ENCODE measurements around the gene OR8K1. TPM values are rescaled to one million over a fixed set of nuclear protein-coding genes. Genes with fewer than 3 reads are reported as not detected.

OR8K1 gene
- total RNA-seq (2022; extraction: Qiagen RNA extraction), result not detected in 5 replicates

DNA sequence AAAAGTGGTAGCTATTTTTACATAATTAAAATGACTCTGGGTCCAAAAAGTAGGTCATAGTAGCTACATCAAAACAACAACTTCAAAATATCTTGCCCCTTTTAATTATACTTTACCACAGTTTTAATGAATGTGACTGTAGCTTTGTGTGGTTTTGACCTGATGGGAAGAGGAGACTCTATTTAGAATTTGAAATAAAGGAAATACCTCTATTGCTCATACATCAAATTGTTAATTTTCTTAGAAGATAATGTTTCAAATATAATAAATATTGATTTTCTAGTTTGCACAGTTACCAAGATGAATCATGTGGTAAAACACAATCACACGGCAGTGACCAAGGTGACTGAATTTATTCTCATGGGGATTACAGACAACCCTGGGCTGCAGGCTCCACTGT lies at the start of gene OR8K1:
TSS of gene OR8K1 (plus strand) at position 301 of the 400 bp plus-strand sequence. CDS start at position 301, 0 bp downstream.

DNA sequence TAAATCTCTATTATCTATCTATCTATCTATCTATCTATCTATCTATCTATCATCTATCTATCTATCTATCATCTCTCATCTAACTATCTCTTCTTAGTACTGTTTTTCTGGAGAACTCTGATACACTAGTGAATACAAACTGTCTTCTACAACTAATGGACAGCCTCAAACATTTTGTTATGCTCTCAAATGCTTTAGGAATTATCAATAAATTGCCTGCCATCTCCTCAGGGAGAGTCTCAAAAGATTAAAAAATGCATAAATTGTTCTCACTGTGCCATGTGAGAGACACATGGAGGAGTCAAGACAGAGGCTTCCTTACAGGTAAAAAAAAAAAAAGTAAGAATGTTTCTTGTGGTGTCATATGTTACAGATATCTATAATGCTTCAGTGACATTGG lies 31.0 kb upstream of the OR8K1 start, which contains the start of gene OR8K3:
TSS of gene OR8K3 (plus strand) at position 301 of the 400 bp plus-strand sequence. CDS start 3,163 bp downstream, outside the sequence.

DNA sequence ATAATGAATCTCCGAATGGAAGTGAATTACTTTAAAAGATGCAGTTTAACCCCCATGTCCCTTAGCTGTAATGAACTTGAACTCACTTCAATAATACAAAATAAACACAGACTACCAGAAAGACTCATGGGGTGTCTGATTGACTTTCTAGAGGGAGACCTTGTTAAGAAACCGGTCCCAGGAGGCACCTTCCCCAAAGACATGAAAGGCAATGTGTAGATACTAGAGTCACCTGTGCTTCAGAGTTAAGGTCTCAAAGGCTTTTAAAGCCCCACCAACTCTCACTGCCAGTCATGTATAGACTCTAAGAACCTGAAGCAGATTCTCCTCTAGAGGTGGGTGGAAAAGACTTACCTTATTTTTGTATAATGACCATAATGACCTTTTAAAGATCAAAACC lies 8.2 kb downstream of the OR8K1 start, which contains the start of gene OR8J1:
TSS of gene OR8J1 (plus strand) at position 301 of the 400 bp plus-strand sequence. CDS start 5,956 bp downstream, outside the sequence.

DNA sequence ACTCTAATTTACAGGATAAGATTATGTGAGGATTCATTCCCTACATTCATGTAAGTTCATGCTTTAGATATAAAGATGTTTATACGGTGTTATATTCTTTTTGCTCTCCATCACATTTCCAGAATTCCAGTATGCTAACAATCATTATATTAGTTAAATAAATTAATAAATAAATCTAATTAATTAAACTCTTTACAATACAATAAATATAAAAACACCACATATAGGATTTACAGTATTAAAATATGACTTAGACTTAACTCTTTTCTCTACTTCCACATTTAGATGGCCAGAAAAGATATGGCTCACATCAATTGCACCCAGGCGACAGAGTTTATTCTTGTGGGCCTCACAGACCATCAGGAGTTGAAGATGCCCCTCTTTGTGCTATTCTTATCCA lies 29.5 kb downstream of the OR8K1 start, which contains the start of gene OR8U1:
TSS of gene OR8U1 (plus strand) at position 301 of the 400 bp plus-strand sequence. CDS start at position 301, 0 bp downstream.

Other genes starting within 250 kb of the OR8K1 start
- gene OR8H2, start 242.4 kb upstream of the OR8K1 start, total RNA-seq (2022; extraction: Qiagen RNA extraction), result not detected in 5 replicates
- gene OR8H3, start 223.7 kb upstream of the OR8K1 start, total RNA-seq (2022; extraction: Qiagen RNA extraction), result not detected in 5 replicates
- not detected in 5 replicates for gene OR8J3, start 205.8 kb upstream of the OR8K1 start, total RNA-seq (2022; extraction: Qiagen RNA extraction)
- not detected in 5 replicates for gene OR8K5, start 185.7 kb upstream of the OR8K1 start, total RNA-seq (2022; extraction: Qiagen RNA extraction)
- not detected in 5 replicates for gene OR5J2, start 169.4 kb upstream of the OR8K1 start, total RNA-seq (2022; extraction: Qiagen RNA extraction)
- gene OR5T2, start 111.8 kb upstream of the OR8K1 start, total RNA-seq (2022; extraction: Qiagen RNA extraction), result not detected in 5 replicates
- not detected in 5 replicates for gene OR5T3, start 93.8 kb upstream of the OR8K1 start, total RNA-seq (2022; extraction: Qiagen RNA extraction)
- not detected in 5 replicates for gene OR5T1, start 71.9 kb upstream of the OR8K1 start, total RNA-seq (2022; extraction: Qiagen RNA extraction)
- not detected in 5 replicates for gene OR8H1, start 53.8 kb upstream of the OR8K1 start, total RNA-seq (2022; extraction: Qiagen RNA extraction)
- gene OR8K3, start 30.9 kb upstream of the OR8K1 start, total RNA-seq (2022; extraction: Qiagen RNA extraction), result not detected in 5 replicates
- not detected in 5 replicates for gene OR8J1, start 8.3 kb downstream of the OR8K1 start, total RNA-seq (2022; extraction: Qiagen RNA extraction)
- gene OR8U1, start 29.6 kb downstream of the OR8K1 start, total RNA-seq (2022; extraction: Qiagen RNA extraction), result not detected in 5 replicates
- not detected in 5 replicates for gene OR5AL1, start 66.7 kb downstream of the OR8K1 start, total RNA-seq (2022; extraction: Qiagen RNA extraction)
- not detected in 5 replicates for gene OR5M3, start 127.3 kb downstream of the OR8K1 start, total RNA-seq (2022; extraction: Qiagen RNA extraction)
- gene OR5M8, start 145.3 kb downstream of the OR8K1 start, total RNA-seq (2022; extraction: Qiagen RNA extraction), result not detected in 5 replicates
- not detected in 5 replicates for gene OR5M11, start 197.2 kb downstream of the OR8K1 start, total RNA-seq (2022; extraction: Qiagen RNA extraction)
- gene OR5M10, start 231.7 kb downstream of the OR8K1 start, total RNA-seq (2022; extraction: Qiagen RNA extraction), result not detected in 5 replicates

Data from A549 treated with CORT108297 at 1 μM for 4 hours (cell line).